CD4-positive, alpha-beta T cell treated with Interleukin-15 for 1 hour (primary cell): ENCODE data around the gene DIPK1B.

ENCODE experiments used
- DNase-seq: peaks from one replicate; pipeline ENCODE4 v3.0.0-alpha.2; 2020

The DIPK1B gene

DNA sequence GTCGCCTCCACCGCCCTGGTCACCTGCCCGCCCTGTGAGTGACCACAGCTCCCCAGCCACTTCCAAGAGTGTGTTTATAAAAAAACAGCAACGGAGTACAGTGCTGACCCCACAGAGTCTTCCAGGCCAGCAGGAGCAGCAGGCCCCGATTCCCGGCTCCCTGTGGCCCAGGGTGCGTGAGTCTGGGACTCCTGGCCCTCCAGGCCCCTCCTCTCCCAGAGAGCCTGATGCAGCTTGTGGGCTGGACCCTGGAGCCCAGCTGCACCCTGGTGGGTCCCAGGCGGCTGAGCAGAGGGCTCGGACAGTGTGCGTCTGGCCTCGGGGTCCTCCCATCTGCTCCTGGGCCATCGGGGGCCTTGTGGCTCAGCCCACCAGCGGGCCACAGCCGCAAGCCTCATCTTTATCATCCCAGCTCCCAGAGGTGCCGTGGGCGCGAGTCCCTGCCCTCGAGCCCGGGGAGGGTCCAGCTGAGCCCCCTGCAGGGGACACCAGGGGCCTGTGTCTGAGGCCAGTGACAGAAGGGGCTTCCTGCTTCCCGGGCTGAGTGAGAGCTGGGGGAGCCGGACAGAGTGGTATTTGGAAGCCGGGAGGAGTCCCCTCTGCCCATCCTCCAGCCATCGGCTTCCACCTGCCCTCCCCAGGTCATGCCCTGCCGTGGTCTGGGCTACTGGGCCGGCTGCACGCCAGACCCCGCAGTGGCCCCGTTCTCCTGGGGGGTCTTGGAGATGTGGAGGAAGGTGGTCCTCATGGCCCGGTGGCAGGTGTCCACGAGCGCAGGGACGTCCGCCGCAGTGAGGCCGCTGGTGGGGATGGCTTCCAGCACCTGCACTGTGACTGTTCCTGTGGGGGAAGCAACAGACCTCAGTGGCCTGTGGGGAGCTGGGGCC lies 39.0 kb upstream of the DIPK1B start:
- DNase-seq, result no peak

GRCh38 chr9:136673975-136674785 lies 38.2 kb upstream of the DIPK1B start:
- DNase-seq, result no peak

DNA sequence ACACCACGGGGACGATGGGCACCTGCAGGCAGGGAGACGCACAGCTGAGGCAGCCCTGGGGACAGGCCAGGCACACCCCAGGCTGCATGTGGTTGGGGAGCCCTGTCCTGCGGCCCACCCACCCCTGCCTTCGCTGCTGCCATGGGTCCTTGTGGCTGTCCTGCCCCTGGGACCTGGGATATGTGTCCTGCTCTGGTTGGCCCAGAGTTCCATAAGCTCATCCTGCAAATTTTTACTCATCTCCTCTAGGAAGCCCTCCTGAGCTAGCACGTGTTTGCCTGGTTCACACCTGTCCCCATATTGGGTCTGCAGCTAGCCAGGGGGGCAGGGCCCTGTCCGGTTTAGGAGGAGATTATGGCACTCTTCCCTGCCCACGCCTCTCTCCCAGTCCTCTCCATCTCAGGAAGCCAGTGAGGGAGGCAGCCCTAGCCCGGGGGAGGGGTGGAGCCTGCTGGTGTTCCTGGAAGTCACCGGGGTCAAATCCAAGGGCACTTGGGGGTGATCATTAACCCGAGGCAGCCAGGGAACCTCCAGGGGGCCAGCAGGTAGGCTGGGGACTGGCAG lies 37.5 kb upstream of the DIPK1B start:
- no peak for DNase-seq

DNA sequence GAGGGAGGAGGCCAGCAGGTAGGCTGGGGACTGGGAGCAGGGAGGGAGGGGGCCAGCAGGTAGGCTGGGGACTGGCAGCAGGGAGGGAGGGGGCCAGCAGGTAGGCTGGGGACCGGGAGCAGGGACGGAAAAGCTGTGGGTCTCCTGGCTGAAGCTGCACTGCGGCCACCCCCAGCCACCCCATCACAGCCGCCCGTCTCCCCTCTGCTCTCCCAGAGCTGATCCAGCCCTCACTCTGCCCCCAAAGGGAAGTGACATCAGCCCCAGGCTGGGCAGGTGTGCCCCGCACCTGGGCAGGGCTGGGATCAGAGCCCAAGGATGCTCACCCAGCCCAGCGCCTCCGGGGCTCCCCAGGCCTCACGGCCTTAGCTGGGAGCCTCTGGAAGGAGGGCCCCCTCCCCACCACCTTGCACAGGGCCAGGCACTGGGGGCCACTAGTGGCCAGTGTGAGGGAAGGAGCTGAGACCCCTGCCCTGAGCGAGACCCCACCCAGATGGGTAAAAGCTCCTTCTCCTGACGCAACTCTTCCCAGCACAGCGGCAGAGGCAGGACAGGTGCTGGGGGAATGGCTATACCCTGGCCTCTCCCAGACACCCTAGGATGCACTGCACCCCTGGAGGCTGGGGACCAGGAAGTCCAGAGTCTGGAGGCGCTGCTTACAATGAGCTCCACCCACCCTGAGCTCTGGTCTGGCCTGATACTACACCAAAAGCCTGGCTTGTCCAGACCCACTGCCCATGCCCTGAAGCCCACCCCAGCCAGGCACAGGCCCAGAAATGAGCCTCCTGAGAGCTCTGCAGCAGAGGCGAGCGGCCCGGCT lies 36.7 kb upstream of the DIPK1B start:
- no peak for DNase-seq

GRCh38 chr9:136676297-136676794 lies 36.0 kb upstream of the DIPK1B start:
- no peak for DNase-seq

DNA sequence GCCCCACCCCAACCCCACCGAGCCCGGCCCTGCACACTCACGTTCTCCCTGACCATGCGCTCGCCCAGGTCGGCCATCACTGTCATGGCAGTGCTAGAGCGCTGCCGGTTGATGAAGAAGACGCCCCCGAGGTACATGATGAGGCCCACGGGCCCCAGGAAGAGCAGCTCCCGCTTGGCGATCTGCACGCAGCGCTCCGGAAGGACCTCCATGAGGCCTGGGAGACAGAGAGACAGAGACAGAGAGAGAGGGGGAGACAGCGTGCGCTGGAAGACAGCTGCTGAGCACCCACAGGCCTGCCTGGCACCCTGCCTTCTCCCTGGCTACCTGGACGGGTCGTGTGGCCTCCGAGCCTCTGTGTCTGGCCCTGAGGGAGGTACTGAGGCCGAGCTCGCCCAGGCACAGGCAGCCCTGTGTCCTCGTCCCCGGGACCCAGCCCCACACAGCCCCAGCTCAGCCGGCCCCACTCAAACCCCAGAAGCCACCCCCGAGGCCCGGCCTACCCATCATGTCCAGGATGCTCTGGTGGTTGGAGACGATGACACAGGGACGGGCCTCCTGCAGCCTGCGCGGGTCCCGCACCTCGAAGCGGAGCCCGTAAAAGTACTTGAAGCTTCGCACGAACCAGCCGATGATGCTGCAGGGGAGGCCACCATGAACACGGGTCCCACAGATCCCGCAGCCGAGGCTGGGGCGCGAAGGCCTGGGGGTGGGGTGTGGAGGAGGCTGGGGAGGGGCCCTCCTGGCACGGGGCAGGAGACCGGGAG lies 35.3 kb upstream of the DIPK1B start:
- DNase-seq, result no peak

DNA sequence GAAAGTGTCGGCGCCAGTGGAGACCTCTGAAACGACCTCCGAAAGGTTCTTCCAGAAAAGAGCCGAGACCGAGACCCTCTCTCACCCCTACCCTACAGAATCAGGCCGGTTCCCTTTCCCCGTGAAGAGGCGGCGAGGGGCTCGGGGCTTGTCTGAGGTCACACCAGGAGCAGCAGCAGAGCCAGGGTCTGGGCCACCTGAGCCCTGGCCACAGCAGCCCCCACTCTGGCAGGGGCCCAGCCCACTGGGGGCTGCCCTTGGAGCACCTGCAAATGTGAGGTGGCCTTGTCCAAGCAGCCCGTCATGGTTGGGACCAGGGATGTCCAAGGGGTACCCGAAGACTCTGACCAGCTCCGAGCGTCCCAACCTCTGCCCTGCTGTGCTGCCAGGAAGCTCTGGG lies 34.3 kb upstream of the DIPK1B start:
- no peak for DNase-seq

DNA sequence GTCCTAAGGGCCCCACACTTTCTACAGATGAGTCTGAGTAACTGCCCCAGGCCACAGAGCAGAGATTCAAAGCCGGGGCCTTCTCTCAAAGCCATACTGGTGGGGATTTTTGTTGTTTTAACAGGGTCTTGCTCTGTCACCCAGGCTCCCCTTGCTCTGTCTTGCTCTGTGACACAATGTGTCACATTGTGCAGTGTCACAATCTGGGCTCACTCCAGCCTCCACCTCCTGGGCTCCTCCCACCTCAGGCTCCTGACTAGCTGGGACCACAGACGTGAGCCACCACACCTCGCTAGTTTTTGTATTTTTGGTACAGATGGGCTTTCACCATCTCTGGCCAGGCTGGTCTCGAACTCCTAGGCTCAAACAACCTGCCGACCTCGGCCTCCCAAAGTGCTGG lies 33.7 kb upstream of the DIPK1B start:
- no peak for DNase-seq

- DNase-seq, result peak; percentile 50
These were observed 32.9 kb upstream of the DIPK1B start for GRCh38 chr9:136679431-136679941.

DNA sequence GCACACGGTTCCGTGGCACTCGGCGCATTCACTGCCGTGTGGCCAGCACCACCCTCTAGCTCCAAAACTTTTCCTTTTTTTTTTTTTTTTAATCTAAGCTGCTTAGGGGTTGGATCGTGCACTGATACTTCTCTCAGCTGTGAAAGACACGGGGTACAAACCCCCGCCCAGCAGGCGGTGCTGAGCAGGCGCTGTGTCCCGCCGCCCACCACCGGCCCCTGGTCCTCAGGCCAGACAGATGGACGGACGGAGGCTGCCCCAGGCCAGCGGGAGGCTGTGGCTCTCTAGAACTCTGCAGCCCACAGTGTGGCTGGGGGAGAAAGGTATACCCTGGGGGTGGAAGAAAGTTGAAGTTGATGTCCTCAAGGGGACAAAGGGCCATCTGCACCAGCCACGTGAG lies 31.3 kb upstream of the DIPK1B start:
- DNase-seq, result no peak

DNA sequence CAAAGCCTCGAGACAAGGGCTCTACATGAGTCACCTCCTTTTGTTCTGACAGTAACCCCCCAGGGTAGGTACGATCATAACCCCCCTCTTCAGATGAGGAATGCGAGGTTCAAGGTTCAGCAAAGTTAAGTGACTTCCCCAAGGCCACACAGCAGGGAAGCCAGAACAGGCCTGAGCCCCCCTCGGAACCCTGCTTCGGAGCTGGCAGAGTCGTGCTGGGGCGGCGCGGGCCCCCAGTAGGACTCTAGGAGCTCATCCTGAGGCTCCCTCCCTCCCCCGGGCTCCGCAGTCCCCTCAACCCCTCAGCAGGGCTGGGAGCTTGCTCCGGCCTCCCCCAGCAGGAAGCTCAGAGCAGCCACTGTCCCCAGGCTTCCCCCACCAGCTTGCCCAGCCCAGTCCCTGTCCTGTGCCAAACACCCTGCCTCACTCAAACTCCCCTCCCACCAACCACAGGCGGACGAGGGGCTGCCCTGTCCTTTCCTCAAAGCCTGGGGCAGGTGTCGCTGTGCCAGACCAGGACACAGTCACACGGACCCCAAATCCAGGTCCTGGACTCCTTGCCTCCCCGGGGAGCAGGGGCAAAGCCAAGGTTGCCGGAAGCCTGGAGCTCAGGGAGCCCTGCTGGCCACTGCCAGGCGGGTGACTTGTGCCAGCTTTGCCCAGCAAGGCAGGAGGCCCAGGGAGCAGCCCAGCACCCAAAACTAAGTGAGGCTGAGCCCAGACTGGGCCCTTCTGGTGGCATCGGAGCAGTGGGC lies 30.2 kb upstream of the DIPK1B start:
- DNase-seq, result no peak

DNA sequence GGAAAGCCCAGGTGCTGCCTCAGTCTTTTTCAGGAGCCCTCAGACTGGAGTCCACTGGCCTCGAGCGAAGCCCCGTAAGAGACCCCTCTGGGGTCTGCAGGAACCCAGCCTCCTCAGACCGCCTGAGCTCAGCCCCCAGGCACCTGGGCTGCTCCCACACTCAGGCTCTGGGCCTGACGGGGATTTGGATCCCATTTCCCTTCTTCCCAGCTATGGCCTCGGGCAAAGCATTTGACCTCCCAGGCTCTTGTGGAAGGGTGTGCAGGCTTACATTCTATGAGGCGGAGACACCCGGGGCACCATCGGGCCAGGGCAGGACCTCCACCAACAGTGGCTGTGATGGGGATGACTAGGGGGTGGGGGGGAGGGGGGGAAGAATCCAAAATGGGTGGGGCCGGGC lies 29.7 kb upstream of the DIPK1B start:
- DNase-seq, result no peak

DNA sequence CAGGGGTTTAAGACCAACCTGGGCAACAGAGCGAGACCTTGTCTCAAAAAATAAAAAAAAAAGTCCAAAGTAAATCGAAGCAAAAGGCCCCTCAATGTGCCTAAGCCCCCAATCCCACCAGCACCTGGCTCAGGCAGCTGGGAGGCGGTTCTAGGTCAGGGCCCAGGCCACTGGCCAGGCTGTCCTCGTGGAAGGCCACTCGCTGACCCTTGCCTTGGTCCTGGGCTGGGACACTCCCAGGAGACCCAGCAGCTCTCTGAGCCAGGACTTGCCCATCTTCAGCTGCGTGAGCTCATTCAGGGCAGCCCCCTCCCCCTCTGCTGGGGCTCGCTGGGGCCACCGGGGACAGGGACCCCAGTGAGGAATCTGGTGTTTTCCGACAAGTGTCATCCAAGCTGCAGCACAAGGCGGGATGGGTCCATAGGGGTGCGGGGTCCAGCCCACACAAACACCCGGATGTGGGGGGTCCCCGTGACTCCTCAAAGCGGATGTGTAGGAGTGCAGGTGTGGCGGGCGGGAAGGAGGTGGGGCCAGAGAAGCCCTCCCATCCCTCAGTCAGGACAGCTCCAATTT lies 29.1 kb upstream of the DIPK1B start:
- DNase-seq, result no peak

DNA sequence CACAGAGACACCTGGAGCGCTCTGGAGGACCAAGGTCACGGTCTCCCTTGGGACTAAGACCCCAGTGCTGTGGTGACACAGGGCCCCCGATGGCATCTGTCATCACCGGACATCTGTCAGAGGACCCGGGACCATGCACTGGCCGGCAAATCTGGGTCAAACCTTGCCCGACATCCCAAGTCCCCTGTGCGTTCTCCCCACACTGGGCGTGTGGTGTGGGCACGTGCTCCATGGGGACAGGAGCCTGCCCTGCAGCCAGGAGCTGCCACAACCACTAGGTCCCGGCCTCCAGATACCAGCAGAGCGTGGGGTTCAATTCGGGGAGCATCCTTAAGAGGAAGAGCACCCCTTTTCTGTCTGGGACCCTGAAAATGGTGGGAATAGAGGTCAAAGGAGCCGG lies 28.6 kb upstream of the DIPK1B start:
- no peak for DNase-seq

DNA sequence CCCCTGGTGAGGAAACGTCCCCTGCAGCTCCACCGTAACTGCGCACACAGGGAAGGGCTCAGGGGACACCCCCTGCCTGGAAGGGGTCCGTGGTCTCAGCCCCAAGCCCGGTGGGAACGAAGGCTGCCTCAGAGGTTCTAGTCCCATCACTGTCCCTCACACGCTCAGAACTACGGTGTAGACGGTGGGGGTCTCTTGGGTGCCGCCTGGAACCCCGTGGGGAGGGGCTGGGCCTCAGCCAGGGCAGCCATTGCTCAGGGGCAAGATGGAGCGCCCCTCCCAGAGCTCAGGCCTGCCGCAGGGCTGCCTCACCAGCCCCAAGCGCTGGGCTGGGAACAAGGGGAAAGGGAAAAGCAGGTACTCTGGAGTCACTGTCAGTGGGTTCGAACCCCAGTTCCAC lies 28.0 kb upstream of the DIPK1B start:
- DNase-seq, result no peak

DNA sequence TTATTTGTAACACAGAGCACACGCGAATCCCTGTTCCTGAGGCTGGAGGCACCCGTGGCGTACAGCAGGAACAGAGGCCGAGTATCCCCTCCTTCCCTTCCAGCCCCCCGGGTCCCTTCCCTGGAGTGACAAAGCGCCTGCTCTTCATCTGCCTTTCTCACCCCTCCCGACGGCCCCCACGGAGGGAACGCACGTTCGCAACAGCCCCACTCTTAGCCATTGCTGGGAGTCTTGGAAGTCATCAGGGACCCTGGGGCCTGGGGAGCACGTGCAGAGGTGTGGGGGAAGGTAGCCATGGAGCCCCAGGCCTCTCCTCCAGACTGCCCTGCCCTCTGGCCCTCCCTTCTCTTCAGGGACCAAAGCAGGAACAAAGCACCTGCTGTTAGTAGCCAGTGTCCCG lies 27.6 kb upstream of the DIPK1B start:
- no peak for DNase-seq

DNA sequence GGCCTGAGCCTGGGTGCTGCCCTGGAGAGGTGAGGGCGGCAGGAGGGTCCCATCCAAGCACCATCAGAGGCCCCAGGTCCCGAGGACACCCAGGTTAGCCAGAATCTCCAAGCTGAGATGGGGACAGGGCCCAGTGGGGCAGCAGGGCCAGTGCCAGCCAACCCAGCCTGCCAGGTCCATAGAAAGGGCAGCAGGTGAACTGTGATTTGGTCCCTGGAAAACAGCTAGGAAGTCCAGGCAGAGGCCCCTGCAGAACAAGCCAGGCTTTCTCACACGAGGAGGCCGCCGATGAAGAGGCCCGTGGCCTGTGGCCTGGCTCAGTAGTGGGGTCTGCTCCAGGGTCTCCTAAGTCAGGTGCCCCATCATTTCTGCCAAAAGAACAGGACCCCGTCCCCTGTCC lies 27.2 kb upstream of the DIPK1B start:
- DNase-seq, result no peak

- no peak for DNase-seq
These were observed 26.4 kb upstream of the DIPK1B start for GRCh38 chr9:136685790-136686533.

GRCh38 chr9:136686534-136686793 lies 25.9 kb upstream of the DIPK1B start:
- no peak for DNase-seq
